Measurements from ENCODE around the gene PLP2.
A peak's percentile ranks its signal among the peaks of the same experiment; 100 is the strongest.

PLP2 gene

DNA sequence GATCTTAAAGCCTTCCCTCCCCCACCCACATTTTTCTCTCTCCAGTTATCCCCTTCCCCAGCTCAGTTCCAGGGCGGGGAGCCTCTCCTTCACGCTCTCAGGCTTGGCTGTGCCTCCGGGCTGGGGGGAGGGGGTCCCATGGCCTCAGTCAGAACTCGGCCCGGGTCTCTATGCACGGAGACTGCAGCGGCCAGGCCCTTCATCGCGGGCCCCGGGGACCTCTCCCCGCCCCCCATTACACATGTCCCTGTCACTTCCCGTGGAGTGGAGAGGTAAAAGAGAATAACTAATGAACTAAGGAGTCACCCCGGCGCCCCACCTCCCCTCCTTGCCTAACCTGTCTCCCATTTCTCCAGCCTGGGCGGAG lies 15.3 kb downstream of the PLP2 start:
- Histone ChIP-seq H3K9me3 (ENCODE audit: insufficient read depth, low read depth, low read length) (no peaks in the 10 kb centered on the region), H3K4me2 (ENCODE audit: low read depth, low read length, poor library complexity, severe bottlenecking) (peak overlapping the region; percentile 76), H3K9ac (ENCODE audit: low read depth, low read length, poor library complexity, severe bottlenecking) (peak overlapping the region; percentile 80), H3K4me1 (ENCODE audit: insufficient read depth, low read length, poor library complexity, severe bottlenecking) (peaks cover 9% of the 10 kb centered on the region), H3K4me3 (ENCODE audit: low read length, poor library complexity, severe bottlenecking) (no peak overlapping the region), H3K9me2 (replicated peaks; ENCODE audit: low read depth, low read length) (no peaks in the 10 kb centered on the region), H3K36me3 (ENCODE audit: insufficient read depth, low read length) (no peaks in the 10 kb centered on the region), H2AFZ (ENCODE audit: low read length) (no peak overlapping the region), H3K27me3 (ENCODE audit: insufficient read depth, low read length, poor library complexity, severe bottlenecking) (no peaks in the 10 kb centered on the region), H3K79me2 (ENCODE audit: insufficient read depth, low read length) (peaks cover 26% of the 10 kb centered on the region), H3F3A (ENCODE audit: low read depth) (no peaks in the 10 kb centered on the region), H4K20me1 (ENCODE audit: insufficient read depth, low read length, poor library complexity, severe bottlenecking) (peaks cover 3% of the 10 kb centered on the region)
- TF ChIP-seq EZH2phosphoT487 (IDR thresholded peaks at IDR 0.05; ENCODE audit: borderline replicate concordance) (no peak), CTCF (conservative IDR thresholded peaks at IDR 0.05; ENCODE audit: low read length) (no peak)

DNA sequence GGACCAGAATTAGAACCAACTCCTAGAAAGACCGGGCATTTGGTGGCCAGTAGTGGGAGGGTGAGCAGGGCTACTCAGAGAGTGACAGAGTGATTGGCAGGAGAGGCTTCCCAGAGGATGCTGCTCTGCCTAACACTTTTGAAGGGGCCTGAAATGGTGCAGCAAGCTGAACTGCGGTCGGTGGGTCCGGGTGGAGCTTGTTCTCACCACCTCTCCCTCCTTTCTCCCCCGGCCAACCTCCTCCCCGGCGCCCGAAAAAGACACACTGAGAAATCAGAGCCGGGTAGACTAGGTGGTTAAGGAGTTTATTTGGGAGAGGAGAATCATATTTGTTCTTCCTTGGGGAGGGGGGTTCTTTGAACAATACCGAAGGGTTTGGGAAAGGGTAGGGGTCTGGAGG lies 15.8 kb downstream of the PLP2 start:
- Histone ChIP-seq H3K4me1 (ENCODE audit: insufficient read depth, low read length, poor library complexity, severe bottlenecking) (peaks cover 11% of the 10 kb centered on the region), H3K9me3 (ENCODE audit: insufficient read depth, low read depth, low read length) (no peaks in the 10 kb centered on the region), H3K4me3 (ENCODE audit: low read length, poor library complexity, severe bottlenecking) (no peak overlapping the region), H3K9ac (ENCODE audit: low read depth, low read length, poor library complexity, severe bottlenecking) (no peak overlapping the region), H3F3A (ENCODE audit: low read depth) (no peaks in the 10 kb centered on the region), H3K36me3 (ENCODE audit: insufficient read depth, low read length) (no peaks in the 10 kb centered on the region), H3K27me3 (ENCODE audit: insufficient read depth, low read length, poor library complexity, severe bottlenecking) (no peaks in the 10 kb centered on the region), H3K9me2 (replicated peaks; ENCODE audit: low read depth, low read length) (no peaks in the 10 kb centered on the region), H3K4me2 (ENCODE audit: low read depth, low read length, poor library complexity, severe bottlenecking) (no peak overlapping the region), H2AFZ (ENCODE audit: low read length) (no peak overlapping the region), H4K20me1 (ENCODE audit: insufficient read depth, low read length, poor library complexity, severe bottlenecking) (peaks cover 3% of the 10 kb centered on the region), H3K79me2 (ENCODE audit: insufficient read depth, low read length) (peaks cover 26% of the 10 kb centered on the region)
- TF ChIP-seq EZH2phosphoT487 (IDR thresholded peaks at IDR 0.05; ENCODE audit: borderline replicate concordance) (no peak), CTCF (conservative IDR thresholded peaks at IDR 0.05; ENCODE audit: low read length) (no peak)

DNA sequence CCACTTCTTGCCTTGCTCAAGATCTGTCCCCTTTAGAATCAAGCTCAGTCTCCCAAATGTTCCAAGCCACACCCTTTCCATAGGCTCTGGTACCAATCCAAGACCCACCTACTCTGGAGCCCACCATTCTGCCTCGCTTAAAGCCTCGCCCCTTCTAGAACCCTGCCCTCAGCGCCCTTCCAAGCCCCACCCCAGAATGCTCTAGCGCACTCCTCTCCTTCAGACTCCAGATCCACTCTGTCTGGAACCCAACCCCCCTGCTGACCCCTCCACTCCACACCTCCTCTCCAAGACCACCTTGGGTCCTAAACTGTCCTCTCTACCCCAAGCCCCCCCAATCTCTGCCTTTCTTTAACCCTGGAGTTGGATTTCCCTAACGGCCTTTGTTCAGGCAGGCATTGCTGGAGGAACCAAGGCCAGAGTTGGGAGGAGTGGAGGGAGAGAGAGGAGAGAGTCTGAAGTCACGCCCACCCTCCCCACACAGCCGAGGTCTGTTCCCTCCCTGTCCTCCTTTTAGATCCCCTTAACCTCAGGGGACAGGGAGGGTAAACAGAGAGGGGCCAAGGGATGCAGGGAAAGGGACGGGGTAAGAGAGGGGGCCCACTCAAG lies 16.9 kb downstream of the PLP2 start:
- Histone ChIP-seq H3F3A (ENCODE audit: low read depth) (no peaks in the 10 kb centered on the region), H3K36me3 (ENCODE audit: insufficient read depth, low read length) (no peaks in the 10 kb centered on the region), H3K9me3 (ENCODE audit: insufficient read depth, low read depth, low read length) (no peaks in the 10 kb centered on the region), H3K4me3 (ENCODE audit: low read length, poor library complexity, severe bottlenecking) (no peak overlapping the region), H3K4me2 (ENCODE audit: low read depth, low read length, poor library complexity, severe bottlenecking) (peak overlapping the region; percentile 27), H3K9ac (ENCODE audit: low read depth, low read length, poor library complexity, severe bottlenecking) (no peak overlapping the region), H3K4me1 (ENCODE audit: insufficient read depth, low read length, poor library complexity, severe bottlenecking) (peaks cover 11% of the 10 kb centered on the region), H4K20me1 (ENCODE audit: insufficient read depth, low read length, poor library complexity, severe bottlenecking) (peaks cover 3% of the 10 kb centered on the region), H3K27me3 (ENCODE audit: insufficient read depth, low read length, poor library complexity, severe bottlenecking) (no peaks in the 10 kb centered on the region), H2AFZ (ENCODE audit: low read length) (no peak overlapping the region), H3K9me2 (replicated peaks; ENCODE audit: low read depth, low read length) (no peaks in the 10 kb centered on the region), H3K79me2 (ENCODE audit: insufficient read depth, low read length) (peaks cover 23% of the 10 kb centered on the region)
- TF ChIP-seq CTCF (conservative IDR thresholded peaks at IDR 0.05; ENCODE audit: low read length) (no peak), EZH2phosphoT487 (IDR thresholded peaks at IDR 0.05; ENCODE audit: borderline replicate concordance) (no peak)

Data from Loucy (cell line).